HG03064 (cell line): ENCODE data around the gene MRPL38.
A peak's percentile ranks its signal among the peaks of the same experiment; 100 is the strongest.

Source experiments
- ATAC-seq: cut with Tn5 transposase; IDR thresholded peaks from one replicate; pipeline ENCODE4 v1.9.1; 2021; ENCODE audit warnings: low read depth; ENCODE audit not compliant: unreplicated experiment

MRPL38 gene

DNA sequence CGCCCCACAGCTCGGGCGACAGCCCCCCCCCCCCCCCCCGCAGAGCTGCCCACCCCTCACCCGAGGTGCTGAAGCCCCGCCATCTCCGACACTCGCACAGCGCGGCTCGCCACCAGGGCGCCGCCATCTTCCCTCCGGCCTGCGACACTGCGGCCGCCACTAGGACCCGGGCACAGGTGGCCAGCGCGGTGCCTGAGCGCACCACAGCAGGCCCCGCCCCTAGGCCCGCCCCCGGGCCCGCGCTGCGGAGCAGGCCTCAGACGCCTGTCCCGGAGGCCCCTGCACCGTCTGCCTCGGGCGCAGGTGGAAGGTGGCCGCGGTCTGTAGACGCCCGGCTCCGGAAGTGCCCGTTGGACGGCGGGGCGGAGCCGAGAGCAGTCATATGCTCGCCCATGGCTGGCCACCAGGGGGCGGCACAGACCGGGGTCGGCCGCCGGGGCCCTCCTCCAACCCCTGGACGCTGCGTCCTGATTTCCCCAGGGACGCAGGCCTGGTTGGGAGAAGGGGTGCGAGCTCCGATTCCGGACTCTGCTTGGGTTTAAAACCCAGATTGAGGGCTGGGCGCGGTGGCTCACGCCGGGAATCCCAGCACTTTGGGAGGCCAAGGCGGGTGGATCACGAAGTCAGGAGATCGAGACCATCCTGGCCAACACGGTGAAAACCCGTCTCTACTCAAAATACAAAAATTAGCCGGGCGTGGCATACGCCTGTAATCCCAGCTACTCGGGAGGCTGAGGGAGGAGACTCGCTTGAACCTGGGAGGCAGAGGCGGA lies at the start of gene MRPL38:
TSS of gene MRPL38 (minus strand) at position 136 of the 773 bp plus-strand sequence. CDS start at position 127, 9 bp downstream.
- peak; percentile 96 for ATAC-seq

DNA sequence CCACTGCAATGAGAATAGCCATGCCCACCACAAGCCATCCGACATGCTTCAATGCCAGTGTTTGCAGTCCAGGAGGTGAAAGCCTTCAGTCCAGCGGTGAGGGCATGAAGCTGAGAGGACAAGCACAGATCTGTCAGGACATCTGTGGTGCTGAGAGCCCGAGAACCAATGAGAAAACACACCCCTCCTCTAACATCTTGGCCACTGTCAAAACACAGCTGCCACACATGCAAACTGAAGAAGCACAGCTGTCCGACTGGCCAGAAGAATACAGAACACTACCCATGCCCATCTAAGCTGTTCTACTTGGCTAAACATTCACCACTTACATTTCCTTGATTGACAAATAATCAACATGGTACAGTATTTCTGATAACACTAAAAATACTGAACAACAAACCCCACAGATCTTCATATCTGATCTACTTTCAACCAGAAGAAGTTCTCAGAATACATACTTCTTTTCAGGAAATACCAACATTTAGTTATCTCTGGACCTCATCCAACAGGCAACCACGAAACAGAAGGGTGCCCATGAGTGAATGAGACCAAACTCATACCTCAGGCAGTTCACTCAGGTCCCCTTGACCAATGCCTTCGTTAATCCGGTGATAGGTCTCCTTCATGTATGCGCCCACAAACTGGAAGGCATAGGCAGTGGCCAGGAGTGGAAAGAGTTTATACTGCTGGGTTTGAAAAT lies 46.3 kb upstream of the MRPL38 start:
- ATAC-seq, result no peak

DNA sequence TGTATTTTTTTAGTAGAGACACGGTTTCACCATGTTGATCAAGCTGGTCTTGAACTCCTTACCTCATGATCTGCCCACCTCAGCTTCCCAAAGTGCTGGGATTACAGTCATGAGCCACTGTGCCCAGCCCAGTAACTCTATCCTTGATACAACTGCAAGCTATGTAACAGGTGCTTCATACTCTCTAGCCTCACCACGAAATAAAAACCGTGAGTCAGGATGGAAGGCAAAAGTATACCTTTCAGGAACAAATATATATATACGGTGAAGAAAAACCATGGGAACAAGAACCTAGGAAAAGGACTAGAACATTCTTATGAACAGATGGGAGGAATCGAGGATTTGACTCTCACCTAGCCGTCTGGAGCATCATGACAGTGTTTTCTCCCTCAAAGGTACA lies 45.7 kb upstream of the MRPL38 start:
- ATAC-seq, result no peak

DNA sequence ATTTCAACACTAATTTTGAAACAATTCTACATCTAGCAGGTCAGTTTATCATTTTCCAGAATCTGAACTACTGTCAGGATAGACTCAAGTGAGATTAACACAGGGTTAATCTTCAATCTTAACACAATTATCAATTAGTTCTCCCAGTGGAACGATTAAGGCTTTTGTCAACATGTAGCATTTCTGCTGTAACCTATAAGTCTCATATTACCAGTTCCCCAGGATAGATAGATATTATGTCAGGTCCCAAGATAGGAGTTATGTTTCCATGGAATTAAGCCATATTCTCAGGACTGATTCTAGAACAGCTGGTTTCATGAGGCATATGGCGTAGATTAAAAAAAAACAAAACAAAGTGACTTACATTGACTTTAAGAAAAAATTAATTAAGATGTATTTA lies 40.5 kb upstream of the MRPL38 start:
- ATAC-seq, result no peak

DNA sequence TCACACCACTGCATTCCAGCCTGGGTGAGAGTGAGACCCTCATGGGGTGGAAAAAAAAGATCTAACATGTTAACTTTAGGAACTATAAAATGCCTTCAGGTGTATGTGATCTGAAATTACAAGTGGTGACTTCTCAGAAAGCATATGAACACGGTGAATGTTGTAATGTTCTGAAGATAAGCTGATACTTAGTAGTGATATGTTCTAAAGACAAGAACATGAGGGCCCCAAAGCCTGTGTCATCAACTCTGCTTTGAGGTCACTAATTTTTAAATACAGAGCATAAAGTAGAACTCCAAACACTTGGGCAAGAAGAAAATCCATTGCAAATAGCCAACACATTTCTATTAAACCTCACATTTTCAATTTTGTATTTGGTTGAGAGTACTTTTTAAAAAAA lies 38.8 kb upstream of the MRPL38 start:
- no peak for ATAC-seq

DNA sequence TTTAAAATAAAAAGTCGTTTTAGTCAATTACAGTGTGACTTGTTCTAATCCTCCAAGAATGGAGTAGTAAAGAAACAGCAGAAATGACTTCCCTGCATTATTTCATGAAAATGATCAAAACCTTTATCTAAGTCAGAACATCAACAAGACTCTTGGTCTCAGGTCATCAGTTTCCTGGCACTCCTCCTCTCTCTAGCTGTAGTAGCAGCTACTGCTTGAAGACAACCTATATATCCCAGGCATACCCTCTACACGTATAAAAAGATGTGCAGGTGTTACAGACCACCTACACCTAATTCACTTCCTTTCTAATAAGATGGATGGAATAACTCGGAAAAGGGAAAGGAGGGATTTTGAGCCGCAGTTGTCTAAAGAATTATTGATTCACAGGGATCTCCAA lies 37.8 kb upstream of the MRPL38 start:
- ATAC-seq, result no peak

DNA sequence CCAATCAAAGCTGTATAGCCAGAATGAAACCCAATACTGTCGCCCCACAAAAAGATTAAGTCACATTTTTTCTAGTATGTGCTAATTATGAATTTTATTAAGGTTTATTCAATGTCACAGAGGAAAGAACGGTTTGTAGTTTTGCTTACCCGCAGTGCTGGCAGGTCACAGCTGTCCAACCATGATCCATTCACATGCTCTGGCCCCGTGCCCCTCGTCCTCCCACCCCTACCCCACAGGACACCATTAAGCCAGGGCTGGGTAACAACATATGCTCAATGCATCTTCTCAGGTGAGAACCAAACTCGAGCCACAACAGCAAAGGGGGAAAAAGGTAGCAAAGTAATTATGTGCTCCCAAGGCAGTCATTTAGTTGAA lies 36.7 kb upstream of the MRPL38 start:
- ATAC-seq, result no peak

DNA sequence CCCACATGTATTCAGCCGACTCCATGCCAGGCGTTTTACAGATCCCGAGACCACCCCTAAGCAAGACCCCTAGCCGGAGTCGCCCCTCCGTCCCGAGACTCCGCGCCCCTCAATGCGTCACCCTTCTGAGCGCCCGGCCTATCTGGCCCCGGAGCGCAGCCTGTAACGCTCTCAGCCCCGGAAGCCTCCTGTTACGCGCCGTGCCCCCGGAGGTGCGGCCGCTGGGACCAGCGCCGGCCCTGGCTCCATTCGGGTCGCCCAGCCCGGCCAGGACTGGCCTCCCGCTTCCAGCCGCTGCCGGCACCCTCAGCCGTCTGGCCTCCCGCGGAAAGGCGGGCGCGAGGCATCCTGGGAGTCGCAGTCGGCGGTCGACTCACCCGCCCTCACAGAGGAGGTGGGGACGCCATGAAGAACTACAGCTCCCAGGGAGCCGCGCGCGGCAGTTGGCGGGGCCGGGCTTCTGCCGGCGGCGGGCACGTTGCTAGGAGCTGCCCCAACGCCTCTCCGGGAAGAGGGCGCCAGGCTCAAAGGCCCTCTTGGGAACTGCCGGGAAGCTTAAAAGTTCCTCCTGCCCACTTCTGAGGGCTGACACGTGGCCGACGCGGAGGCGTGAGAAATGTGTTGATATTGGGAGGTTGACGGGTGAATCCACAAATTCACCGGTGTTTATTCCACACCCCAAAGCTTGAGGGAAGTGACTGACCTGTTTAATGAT lies 36.2 kb upstream of the MRPL38 start, which contains the start of gene FBF1:
TSS of gene FBF1 (minus strand) at position 316 of the 715 bp plus-strand sequence. CDS start 2,893 bp downstream, outside the sequence.
- ATAC-seq, result peak; percentile 94

DNA sequence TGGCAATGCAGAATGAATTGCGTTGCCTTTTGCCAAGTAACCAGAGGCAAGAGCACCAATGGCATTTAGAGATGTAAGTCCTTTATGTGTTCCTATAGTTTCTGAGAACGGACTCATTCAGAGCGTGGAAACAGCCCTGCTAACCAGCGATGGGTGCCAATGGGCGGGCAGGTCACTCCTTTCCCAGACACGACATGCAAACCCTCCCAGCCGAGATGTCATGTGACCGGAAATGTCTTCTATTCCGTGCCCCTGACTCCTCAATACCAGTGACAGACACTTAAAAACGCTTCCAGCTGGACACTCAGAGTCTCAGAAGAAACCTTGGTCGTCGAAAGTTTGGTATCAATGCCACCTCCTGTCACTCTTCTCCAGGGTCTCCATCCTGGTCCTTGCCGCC lies 33.0 kb upstream of the MRPL38 start:
- no peak for ATAC-seq

DNA sequence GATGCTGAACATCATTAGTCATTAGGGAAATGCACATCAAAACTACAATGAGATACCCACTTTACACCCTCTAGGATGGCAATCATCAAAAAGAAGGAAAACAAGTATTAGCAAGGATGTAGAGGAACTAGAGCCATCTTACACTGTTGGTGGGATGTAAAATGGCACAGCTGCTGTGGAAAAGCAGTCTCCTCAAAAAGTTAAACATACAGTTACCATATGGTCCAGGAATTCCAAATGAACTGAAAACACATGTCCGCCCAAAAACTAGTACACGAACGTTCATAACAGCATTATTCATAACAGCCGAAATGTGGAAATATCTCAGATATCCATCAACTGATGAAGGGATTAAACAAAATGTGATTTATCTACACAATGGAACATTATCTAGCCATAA lies 29.1 kb upstream of the MRPL38 start:
- no peak for ATAC-seq

DNA sequence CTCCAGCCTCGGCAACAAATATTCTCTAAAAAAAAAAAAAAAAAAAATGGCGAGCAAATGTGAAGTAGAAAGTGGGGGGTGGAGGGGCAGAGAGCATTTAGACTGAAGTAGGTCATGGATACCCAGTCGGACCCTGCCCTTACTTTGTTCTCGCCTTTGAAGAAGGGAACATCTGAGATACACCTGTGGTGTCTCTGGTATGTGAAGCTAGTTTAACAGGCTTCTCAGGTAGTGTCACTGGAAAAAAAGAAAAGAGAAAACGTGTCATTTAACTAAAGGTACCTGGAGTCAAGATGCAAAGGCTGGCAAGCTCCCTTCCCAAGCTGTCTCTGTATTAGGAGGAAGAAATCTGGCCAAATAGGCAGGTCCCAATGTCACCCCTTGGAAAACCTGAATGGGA lies 28.2 kb upstream of the MRPL38 start:
- no peak for ATAC-seq

DNA sequence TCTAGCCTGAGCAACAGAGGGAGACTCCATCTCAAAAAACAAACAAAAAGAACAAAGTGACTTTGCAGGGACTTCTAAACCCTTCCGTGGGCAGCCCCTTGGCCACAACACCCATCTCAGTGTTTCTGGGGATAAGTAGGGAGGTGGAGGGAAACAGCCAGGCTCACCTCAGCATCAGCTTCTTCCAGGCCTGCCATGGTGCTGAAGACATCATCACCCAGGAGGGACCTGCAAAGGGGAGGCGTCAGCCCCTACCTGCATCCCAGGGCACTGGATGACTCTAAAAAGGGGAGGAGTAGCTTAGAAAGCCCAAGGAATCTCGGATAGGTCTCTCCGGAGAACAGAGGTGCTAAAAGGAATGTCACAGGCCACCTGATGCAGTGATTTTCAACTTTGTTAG lies 26.4 kb upstream of the MRPL38 start:
- ATAC-seq, result no peak

DNA sequence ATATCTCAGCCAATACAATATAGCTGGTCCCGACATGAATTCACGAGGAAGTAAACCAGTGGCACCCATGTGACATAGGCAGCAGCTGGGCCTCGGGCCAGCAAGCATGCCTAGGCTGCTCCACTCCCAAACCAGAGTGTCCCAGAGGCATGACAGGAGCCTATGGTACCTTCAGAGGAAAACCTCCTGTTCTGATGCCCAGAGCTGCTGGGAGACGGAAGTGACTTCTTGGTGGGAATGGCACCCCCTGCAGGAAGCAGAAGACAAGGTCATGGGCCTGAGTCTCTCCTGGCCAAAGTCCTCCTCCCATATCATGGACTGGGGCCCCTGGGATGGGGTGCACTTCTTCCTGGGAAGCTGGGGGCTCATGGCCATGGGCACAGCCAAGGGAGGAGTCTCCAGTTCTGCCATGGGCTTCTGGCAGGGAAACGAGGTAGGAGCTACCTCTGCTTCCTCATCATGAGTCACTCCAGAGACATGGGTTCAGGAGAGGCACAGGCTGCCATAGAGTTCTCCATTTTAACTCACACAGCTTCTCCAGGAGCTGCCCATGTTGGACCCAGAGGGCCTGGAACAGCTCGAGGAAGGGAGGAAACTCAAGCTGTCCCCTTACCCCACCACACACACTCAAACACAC lies 22.7 kb upstream of the MRPL38 start:
- ATAC-seq, result no peak

DNA sequence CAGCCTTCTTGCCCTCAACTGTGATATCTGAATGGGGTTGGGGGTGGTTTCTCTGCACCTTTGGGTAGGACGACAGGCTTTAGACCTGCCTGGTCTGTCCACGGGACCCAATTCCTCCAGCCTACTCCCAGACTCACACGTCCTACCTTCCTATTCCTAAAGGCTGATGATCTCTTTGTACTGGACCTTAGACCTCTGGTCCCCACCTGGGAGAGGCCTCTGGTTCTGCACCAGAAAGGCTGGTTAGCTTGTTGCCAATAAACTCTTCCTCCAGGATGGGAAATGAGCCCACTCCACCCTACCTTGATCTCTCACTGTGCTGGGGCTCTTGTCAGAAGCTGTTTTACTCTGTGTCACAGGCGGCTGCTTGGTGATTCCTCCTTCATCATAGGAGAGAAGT lies 21.8 kb upstream of the MRPL38 start:
- ATAC-seq, result no peak

DNA sequence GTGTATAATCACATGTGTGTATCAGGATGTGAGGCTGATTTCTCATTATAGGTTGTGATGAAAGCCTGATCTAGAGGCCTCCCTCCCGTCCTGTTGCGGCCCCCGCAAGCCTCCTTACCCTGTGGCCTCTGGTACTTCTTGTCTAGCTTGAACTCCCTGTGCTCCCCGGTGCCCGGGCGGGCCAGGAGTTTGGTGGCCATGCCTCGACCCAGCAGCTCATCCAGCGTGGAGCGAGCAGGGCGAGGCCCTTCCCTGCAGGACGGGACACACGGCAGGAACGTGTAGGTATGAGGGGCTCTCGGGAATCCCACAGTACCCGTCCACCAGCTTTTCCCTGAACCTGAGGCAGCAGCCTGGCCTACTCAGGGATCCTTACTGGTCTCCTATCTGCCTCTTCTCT lies 21.2 kb upstream of the MRPL38 start:
- ATAC-seq, result no peak

DNA sequence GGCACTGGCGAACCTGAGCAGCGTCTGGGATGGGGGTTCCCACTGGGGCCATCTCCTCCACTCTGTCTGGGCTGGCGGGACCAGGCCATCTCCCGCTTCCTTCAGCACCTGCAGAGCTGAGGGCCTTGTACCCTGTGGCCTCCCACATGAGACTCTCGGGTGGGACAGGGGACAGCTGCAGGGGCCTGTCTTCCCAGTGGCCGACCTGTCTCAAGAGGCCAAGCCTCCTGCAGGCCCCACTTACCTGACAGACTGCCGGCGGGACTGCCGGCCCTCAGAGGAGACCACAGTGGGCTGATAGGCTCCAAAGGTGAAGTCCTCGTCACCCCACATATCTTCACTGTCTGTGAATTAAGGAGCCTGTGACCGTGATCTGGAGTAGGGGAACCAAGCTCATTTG lies 20.4 kb upstream of the MRPL38 start:
- ATAC-seq, result no peak

DNA sequence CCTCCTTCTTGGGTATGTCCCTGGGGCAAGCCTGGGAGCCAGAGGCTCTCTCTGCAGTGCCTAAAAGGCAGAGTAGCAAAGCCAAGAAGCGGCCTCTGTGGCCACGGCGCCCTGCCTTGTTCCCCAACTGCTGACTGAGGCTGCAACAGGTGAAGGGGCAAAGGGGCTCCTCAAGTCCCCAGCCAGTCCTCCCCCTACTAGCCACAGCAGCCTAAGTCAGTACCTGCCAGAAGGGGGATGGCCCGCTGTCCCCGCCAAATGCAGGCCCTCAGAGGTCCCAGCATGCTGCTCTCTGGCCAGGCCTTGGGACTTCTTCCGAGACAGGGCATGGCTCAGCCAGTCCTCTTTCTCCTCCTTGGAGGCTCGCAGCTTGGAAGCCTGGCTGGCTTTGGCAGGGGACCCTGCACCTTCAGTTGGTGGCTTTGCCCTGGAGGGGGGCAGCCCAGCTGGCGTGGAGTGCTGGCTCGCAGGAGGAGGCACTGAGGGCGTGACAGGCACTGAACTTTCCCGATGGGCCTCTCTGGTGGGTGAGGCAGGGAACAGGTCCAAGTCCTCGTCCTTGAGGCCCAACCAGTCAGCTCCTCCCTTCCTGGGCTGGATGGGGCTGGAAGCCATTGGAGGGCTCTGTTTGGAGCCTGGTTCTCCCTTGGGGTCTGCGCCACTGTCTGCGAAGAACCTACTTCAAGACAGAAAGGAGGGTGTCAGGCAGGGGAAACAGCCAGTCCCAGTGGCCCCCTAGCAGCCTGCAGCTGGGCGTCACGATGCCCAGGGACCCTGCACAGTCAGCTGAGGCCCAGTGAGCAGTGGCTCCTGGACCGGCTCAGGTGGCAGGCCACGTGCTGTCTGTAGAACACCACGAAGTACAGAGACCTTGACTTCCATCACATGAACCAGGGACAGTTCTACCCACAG lies 18.5 kb upstream of the MRPL38 start:
- ATAC-seq, result no peak

DNA sequence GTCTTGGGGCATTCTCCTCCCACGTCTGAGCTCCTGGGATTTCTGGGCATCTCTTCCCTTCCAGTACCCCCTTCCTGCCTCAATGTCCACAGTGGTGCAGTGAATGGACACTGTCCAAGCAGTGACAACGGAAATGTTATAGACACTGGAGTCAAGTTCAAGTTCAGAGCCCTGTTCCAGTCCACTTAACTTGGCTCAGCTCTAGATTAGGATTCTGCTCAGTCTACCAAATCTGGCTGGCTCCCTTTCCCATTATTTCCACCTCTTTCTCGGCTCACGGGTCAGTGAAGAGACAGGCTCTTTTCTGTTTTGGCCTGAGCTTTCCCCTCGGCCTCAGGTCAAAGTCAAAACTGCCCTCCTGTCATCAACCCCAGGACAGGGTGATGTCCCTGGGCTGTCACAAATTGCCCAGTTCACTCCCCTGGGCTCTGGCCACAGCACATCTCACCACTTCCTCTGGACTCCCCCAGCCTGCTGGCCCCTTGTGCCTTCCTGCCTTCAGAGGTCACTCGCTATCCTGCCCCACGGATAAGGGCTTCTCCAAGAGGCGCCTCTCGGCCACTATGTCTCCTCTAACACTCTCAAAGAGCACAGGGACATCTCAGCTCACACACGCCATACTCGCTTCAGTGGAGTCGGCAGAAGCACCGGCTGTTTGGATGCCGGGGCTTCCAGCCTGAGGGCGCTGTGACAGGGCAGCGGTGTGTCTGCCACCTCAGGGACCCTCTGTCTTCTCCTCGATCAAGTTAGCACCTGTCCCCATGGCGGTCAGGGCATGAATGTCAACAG lies 17.7 kb upstream of the MRPL38 start:
- ATAC-seq, result no peak

DNA sequence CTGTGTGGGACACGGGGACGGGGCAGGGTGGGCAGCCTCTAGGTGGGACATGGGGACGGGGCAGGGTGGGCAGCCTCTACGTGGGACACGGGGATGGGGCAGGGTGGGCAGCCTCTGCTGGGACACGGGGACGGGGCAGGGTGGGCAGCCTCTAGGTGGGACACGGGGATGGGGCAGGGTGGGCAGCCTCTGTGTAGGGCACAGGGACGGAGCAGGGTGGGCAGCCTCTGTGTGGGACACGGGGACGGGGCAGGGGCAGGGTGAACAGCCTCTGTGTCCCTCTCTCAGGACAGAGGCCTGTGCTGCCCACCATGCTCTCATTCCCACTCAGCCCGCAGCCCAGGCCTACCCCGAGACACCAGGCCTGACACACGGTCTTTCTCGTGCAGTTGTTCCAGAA lies 16.9 kb upstream of the MRPL38 start:
- no peak for ATAC-seq
